SK-N-SH (cell line): ENCODE measurements around the gene TMEM266.

Experiments
- IRF3 ChIP-seq: fragments of 150-350 bp; IDR thresholded peaks from 2 replicates; pipeline ENCODE4 v1.6.1; 2016; ENCODE audit warnings: mild to moderate bottlenecking, low read depth, low read length
- MEF2A ChIP-seq: IDR thresholded peaks from 2 replicates; pipeline ENCODE4 v1.4.0; 2012; ENCODE audit warnings: low read depth, borderline replicate concordance
- PBX3 ChIP-seq: IDR thresholded peaks from 2 replicates; pipeline ENCODE4; 2012
- POLR2AphosphoS5 ChIP-seq: IDR thresholded peaks from 2 replicates; pipeline ENCODE4 v1.6.1; 2012; ENCODE audit warnings: low read depth, low read length
- REST ChIP-seq: IDR thresholded peaks from 2 replicates; pipeline ENCODE4 v1.6.1; 2012; ENCODE audit warnings: mild to moderate bottlenecking, low read depth, low read length, moderate library complexity
- RFX5 ChIP-seq: IDR thresholded peaks from 2 replicates; pipeline ENCODE4 v1.6.1; 2012; ENCODE audit warnings: mild to moderate bottlenecking, improper control_type of control experiment, low read length
- SIN3A ChIP-seq: IDR thresholded peaks from 2 replicates; pipeline ENCODE4 v1.6.1; 2012; ENCODE audit warnings: low read depth, mild to moderate bottlenecking, low read length, moderate library complexity, borderline replicate concordance
- TEAD4 ChIP-seq: IDR thresholded peaks from 2 replicates; pipeline ENCODE4 v1.4.0; 2012; ENCODE audit warnings: mild to moderate bottlenecking, borderline replicate concordance; ENCODE audit not compliant: insufficient read depth

GRCh38 chr15:76147906-76148570 lies 88.3 kb downstream of the TMEM266 start:
- TF ChIP-seq MEF2A (no peak), TEAD4 (no peak), RFX5 (no peak), IRF3 (no peak), REST (no peak), SIN3A (no peak), PBX3 (no peak), POLR2AphosphoS5 (no peak)
